Heart left ventricle (tissue), 16 donors: ENCODE data around the gene H6PD. TPM values are rescaled to one million over a fixed set of nuclear protein-coding genes. Genes with fewer than 3 reads are reported as not detected.

ENCODE experiments used
- ATAC-seq, 4 donors: fragments of 200-7000 bp; cut with Tn5 transposase; one replicate each; pipeline ENCODE4 v1.9.1; 2020 to 2022; ENCODE audit warnings: moderate library complexity in 4 of 4, mild to moderate bottlenecking in 3 of 4, moderate number of reproducible peaks in 1 of 4
- DNase-seq, 5 donors: peaks; one replicate each; pipeline ENCODE4 v3.0.0-alpha.2; 2020
- H3K27ac ChIP-seq, 12 donors: fragments of 200-600 bp; sonication (generic) in 4 of 12; one replicate each; pipeline versions ENCODE4 v1.5.0 to v1.8.0; 2016 to 2022; ENCODE audit warnings: mild to moderate bottlenecking in 2 of 12
- H3K27me3 ChIP-seq, 9 donors: fragments of 200-600 bp; sonication (generic) in 2 of 9; one replicate each; pipeline versions ENCODE4 v1.5.1 to v1.8.0; 2016 to 2022; ENCODE audit warnings: mild to moderate bottlenecking in 3 of 9
- H3K36me3 ChIP-seq, 9 donors: fragments of 200-600 bp; sonication (generic) in 2 of 9; one replicate each; pipeline versions ENCODE4 v1.5.0 to v1.8.0; 2018 to 2022; ENCODE audit warnings: mild to moderate bottlenecking in 2 of 9
- H3K4me1 ChIP-seq, 12 donors: fragments of 200-600 bp; sonication (generic) in 4 of 12; one replicate each; pipeline versions ENCODE4 v1.5.0 to v1.8.0; 2016 to 2022; ENCODE audit warnings: mild to moderate bottlenecking in 3 of 12
- H3K4me3 ChIP-seq, 12 donors: fragments of 200-600 bp; sonication (generic) in 4 of 12; one replicate each; pipeline versions ENCODE4 v1.5.0 to v1.8.0; 2017 to 2022; ENCODE audit warnings: mild to moderate bottlenecking in 9 of 12, moderate library complexity in 4 of 12
- H3K9me3 ChIP-seq, 12 donors: fragments of 200-600 bp; sonication (generic) in 4 of 12; one replicate each; pipeline versions ENCODE4 v1.5.0 to v1.8.0; 2016 to 2022; ENCODE audit warnings: mild to moderate bottlenecking in 1 of 12
- CTCF ChIP-seq, 12 donors: fragments of 200-600 bp; sonication (generic) in 4 of 12; IDR thresholded peaks; one replicate each; pipeline versions ENCODE4 v1.5.0 to v1.8.0; 2018 to 2022; ENCODE audit warnings: antibody characterized with exemption in 12 of 12, mild to moderate bottlenecking in 5 of 12
- POLR2A ChIP-seq, 2 donors: fragments of 450-650 bp; IDR thresholded peaks; one replicate each; pipeline ENCODE4 v1.6.1; 2017; ENCODE audit warnings: antibody characterized with exemption in 2 of 2, mild to moderate bottlenecking in 2 of 2, moderate library complexity in 2 of 2
- WGBS, 4 donors: extraction: QIAGEN DNeasy Blood & Tissue Kit in 2 of 4; methylation state at CpG; one replicate each; pipeline versions ENCODE4 v1.1.5 to v1.1.7; 2013 to 2018; 5-methylcytosine and 5-hydroxymethylcytosine counted together
- intact Hi-C, 10 donors: fragments of 100-400 bp; cut with DNase I; formaldehyde crosslinking; loops; one replicate each; pipeline versions ENCODE4 v1.11.1 to v1.14.2; 2022
- polyA plus RNA-seq, 2 donors: library from polyadenylated mRNA; stranded (reverse); fragments of 200-250 nt; gene quantifications; one replicate each; pipeline ENCODE4 v1.2.3, GENCODE V29; 2013
- total RNA-seq, 9 donors: library from RNA; depleted of rRNA in 2 of 9; stranded (reverse); fragments of >200 nt in 2 of 9; fragmentation: NEBNext Ultra II Directional in 3 of 9; extraction: Animal tissue kit (Norgen Biotek cat#: 25700) in 3 of 9; gene quantifications; one replicate each; pipeline versions ENCODE4 v1.1.0 to v1.2.4, GENCODE V29; 2016 to 2023
- donor health status: ischemic (EF 13 %, LVEDD 7.1; RV severe dilation, severe dysfunction).
- donor health status: healthy with polysubstance abuse.
- donor health status: DM: no; HTN: yes; CAD: no.
- donor health status: DM: no; HTN: no; CAD: no.
- donor health status: ischemic (EF 25% LVEDD 6.9; RV normal size, moderate dysfunction).
- donor health status: ischemic (EF 25% LVEDD 5.7; RV mildly dilated, moderate dysfunction).
- donor health status: healthy.
- donor health status: DM: yes; HTN: yes; CAD: no.
- donor health status: ischemic (EF 35%, LVEDD 5.7; RV mildly dilated, moderate dysfunction).
- donor health status: nonischemic (EF 11% LVEDD 7.7; RV severe dilation, severe dysfunction).
- donor health status: DM: yes; HTN: yes; CAD: no.
- donor health status: PGD.
- donor health status: ischemic (EF 29% LVEDD 5.4; RV normal size, mild dysfunction).
- donor health status: nonischemic (EF 23%, LVEDD 6.1; RV moderate dilation, normal function).

Gene H6PD
- total and polyA plus RNA-seq, 11 donors, result 11.0 to 54.5 (median 26.4) TPM

GRCh38 chr1:9194024-9194423 is 40.5 kb upstream of the H6PD start:
- Histone ChIP-seq H3K27ac (no peak overlapping the region), H3K9me3 (no peaks in the 10 kb centered on the region), H3K27me3 (peaks cover 0 to 17% (median 1%) of the 10 kb centered on the region in 9 donors), H3K4me1 (peaks cover 4 to 44% (median 23%) of the 10 kb centered on the region in 12 donors), H3K4me3 (no peak overlapping the region), H3K36me3 (no peaks in the 10 kb centered on the region)
- intact Hi-C loops, result loop anchor here in 3 of 10 donors (2.0 to 10.0 kb wide), 4 partner anchors 83 to 291 kb away; no protein-coding TSS in a partner anchor
- TF ChIP-seq POLR2A (IDR thresholded peaks at IDR 0.05), result no peak
- TF ChIP-seq CTCF (IDR thresholded peaks at IDR 0.05), result no peak
- no peak for ATAC-seq
- no peak for DNase-seq
- WGBS, 4 donors, result 90 to 95% (median 94%) methylated on average over 3 to 4 of the region's 4 CpGs

DNA sequence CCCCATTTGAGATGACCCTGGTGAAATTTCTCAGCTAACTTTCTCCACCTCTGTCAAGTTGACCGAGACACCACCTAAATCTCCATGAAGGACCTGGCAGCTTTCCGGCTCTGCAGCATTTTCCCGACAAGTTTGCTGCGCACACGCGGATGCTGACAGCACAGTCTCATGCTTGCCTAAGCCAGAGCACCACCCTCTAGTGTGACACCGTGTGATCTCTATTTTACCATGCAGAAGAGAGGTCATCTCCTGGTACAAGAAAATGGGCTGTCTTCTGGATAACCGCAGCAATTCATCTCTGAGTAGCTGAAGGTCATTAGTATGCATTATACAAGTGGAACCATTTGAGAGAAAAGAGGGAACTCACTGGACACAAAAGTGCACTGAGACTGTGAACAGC is 38.9 kb upstream of the H6PD start:
- H3K27ac ChIP-seq, result peak overlapping the region in 7 of 12 donors; percentile 8 to 84 (median 49)
- TF ChIP-seq CTCF (IDR thresholded peaks at IDR 0.05) (no peak), POLR2A (IDR thresholded peaks at IDR 0.05) (no peak)
- intact Hi-C loops, result loop anchor here (1.0 to 10.0 kb wide), 12 partner anchors 15 to 289 kb away; partner anchors contain the start of gene GPR157 (in 1 of the 10)
- H3K4me1 ChIP-seq, result peaks cover 4 to 44% (median 23%) of the 10 kb centered on the region in 12 donors
- H3K9me3 ChIP-seq, result no peaks in the 10 kb centered on the region
- ATAC-seq, result no peak
- no peak for DNase-seq
- H3K4me3 ChIP-seq, result peak overlapping the region in 3 of 12 donors; percentile 14 to 26 (median 17)
- WGBS, 4 donors, result 66 to 87% (median 83%) methylated on average over 8 of the region's 8 CpGs
- no peaks in the 10 kb centered on the region for H3K36me3 ChIP-seq
- peaks cover 0 to 33% (median 13%) of the 10 kb centered on the region in 9 donors for H3K27me3 ChIP-seq

GRCh38 chr1:9196129-9197040 is 38.2 kb upstream of the H6PD start:
- intact Hi-C loops, result loop anchor here in 9 of 10 donors (1.0 to 10.0 kb wide), 12 partner anchors 16 to 288 kb away; partner anchors contain the start of gene GPR157 (in 1 of the 9)
- H3K9me3 ChIP-seq, result no peaks in the 10 kb centered on the region
- peaks cover 0 to 40% (median 18%) of the 10 kb centered on the region in 9 donors for H3K27me3 ChIP-seq
- peak; percentile 35 to 74 (median 70) for ATAC-seq
- peak overlapping the region in 9 of 12 donors; percentile 4 to 27 (median 17) for H3K4me3 ChIP-seq
- 18 to 24% (median 20%) methylated on average over 31 of the region's 31 CpGs for WGBS, 4 donors
- peak; percentile 70 to 82 (median 77) for DNase-seq
- TF ChIP-seq POLR2A (IDR thresholded peaks at IDR 0.05), result no peak
- peak; percentile 65 to 91 (median 86) for TF ChIP-seq CTCF (IDR thresholded peaks at IDR 0.05)
- peaks cover 4 to 44% (median 27%) of the 10 kb centered on the region in 12 donors for H3K4me1 ChIP-seq
- peak overlapping the region in 11 of 12 donors; percentile 11 to 84 (median 49) for H3K27ac ChIP-seq
- no peaks in the 10 kb centered on the region for H3K36me3 ChIP-seq
